ENCODE data around the gene ARFIP2.
A peak's percentile ranks its signal among the peaks of the same experiment; 100 is the strongest.

ARFIP2 gene

DNA sequence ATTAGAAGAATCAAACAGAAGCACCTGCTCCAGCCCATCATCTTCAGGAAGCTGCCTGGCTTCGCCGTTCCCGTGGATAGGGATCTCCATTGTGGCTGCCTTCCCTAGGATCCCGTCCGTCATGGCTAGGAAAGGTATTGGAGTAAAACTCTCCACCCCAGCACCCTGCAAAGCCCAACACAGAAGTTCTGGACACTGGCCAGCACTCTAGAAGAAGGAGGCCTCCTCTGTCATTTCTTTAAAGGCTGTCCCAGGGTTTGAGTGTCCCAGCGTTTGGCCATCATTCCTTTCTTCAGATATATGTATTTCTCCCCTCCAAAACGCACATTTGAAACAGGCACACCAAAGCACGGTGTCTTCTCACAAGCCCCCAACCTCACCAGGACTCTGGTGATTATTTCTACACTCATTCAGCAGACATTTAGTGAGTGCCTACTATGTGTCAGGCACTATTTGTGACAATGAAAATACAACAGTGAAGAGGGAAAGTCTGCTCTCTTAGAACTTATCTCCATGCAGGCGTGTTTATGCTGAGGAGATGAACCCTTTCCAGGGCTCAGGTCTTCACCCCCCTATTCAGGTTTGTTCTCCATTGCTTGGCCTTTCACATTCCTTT lies 724 bp downstream of the ARFIP2 start:
- DNase-seq, result no peak

DNA sequence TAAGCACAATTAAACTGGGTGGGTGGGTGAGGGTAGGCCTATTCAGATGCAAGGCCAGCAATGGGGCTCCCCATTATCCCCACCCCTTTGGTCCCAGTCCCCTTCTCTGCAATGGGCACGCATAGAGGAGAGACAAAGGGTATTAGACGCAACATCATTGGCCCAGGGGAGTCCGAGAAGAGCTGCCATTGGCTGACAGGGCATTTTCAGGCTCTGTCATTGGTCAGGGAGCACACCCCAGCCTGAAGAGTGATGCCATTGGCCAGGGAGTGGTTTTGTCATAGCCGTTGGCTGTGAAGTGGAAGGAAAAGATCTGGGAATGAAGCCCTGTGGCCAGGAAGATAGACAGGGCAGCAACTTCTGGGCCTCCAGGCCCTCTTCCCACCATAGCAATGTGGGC lies 4.6 kb downstream of the ARFIP2 start:
- DNase-seq, result no peak

DNA sequence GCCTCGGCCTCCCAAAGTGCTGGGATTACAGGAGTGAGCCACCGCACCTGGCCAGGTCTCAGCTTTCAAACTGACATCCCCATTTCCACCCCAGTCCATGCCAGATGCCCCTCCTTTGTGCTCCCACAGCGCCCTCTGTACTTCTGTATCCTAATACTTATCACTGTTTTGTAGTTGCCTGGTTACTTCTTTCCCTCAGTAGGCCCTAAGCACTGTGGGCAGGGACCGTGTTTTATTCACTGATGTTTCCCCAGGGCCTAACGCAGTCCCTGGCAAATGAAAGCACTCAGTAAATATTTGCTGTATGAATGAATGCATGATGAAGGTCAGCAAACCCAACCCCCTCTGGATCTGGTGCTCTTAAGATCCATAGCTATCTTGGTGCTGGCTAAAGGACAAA lies 5.2 kb downstream of the ARFIP2 start:
- DNase-seq, result no peak

DNA sequence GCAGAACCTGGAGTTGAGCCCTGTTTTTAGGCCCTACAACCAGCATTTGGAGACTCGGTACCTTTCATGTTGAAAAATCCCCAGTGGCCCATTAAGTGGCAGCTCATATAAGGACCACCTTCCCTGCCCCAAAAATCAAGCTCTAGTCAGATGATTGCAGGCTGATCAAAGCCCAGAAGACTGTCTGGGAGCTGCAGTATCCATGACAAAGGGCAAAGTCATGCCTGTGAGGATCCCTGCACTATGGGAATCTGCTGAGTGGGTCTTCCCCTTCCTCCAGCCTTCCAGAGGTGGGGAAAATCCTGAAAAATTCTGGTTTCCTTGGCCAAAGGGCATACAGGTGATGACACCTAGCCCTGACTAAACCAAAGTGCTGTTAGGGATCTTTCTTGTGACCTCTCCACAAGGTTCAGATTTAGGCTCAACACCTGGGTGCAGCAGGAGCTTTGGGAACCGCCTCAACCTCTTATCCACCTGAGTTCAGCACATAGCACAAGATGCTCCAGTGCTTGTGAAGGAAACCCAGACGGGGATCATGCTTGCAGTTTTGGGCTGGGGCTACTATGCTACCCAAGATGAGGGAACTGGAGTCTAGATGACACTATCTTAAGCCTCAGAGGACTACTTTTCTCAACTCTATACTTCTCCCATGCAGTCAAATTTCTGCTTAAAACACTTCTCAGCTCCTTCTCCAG lies 6.2 kb downstream of the ARFIP2 start:
- DNase-seq, result no peak

DNA sequence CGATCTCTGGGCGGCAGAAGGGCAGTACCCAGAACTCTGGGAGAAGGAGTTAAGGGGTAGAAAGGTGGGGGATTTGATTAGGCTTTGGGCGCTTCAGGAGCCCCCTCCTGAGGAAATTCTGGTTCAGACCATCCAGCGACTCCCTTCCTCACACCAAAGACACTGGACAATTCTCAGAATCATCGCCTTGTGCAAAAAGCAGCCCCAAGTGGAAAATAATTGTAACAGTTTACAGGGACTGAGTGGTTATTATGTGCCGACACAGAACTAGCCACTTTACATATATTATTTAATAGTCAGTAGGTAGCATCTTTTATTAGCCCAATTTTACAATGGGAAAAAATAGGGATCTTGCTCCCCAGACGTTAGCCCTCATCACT lies 6.7 kb downstream of the ARFIP2 start:
- DNase-seq, result no peak

DNA sequence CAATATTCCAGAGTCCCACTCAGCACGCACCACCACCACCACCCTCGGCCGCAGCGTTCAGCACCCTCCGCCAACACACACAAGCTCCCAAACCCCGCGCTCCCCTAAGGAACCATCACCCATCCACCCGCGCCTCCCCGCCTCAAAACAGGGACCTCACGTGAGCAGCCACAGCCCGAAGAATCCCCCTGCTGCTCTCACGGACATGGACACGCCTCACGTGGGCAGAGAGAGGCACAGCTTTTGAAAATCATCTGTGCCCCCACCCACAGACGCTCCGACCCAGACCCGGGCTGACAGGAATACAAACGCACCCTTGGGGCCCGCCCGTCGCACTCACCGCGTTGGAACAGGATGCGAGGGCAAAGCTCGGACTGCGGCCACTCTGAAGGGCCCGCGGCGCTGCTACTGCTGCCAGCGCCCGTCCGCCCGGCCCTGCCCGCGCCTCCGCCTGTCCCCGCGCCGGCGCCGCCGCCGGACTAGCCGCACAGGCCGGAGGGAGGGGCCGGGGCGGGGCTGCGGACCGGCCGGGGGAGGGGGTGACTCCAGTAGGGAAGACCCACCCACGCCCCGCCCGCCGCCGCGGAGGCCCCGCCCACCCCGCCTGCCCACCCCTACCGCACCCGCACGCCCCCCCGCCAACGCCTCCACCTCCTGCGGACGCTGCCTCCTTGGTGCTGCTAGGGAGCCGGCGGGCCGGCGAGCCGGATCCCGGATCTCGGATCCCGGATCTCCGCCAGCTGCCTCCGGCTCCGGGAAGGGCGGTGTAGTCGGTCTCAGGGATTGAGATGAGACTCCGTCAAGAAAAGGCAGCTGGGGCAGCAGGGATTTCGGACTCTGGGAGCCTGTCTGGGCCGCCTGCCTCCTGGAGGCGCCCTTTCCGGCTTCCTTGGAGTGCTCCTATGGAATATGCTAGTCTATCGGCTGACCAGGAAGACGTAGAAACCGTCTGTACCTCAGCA lies 7.4 kb downstream of the ARFIP2 start, which contains the start of gene TRIM3:
Gene TRIM3 (minus strand): TSS at position 491 of the 962 bp plus-strand sequence. CDS start 8,246 bp downstream, outside the sequence.
- peak; percentile 67 to 72 for DNase-seq

DNA sequence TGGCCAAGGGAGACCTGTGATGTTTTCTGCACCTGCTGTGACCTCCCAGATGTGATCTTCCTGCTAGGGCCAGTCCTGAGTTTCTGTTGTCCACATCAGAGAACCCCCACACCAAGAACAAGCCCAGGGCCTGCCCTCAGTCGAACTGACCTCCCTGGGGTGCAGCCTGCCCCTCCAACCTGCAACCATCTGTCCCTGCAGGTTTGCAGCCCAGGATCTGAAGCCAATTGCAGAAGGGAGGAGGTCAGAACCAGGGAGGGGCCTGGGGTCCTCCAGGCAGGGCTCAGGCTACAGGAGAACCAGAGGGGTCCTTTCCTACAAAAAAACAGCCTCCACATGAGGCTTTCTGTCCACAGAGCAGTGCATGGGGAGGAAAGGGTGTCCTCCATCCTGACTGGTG lies 8.2 kb downstream of the ARFIP2 start:
- DNase-seq, result no peak

DNA sequence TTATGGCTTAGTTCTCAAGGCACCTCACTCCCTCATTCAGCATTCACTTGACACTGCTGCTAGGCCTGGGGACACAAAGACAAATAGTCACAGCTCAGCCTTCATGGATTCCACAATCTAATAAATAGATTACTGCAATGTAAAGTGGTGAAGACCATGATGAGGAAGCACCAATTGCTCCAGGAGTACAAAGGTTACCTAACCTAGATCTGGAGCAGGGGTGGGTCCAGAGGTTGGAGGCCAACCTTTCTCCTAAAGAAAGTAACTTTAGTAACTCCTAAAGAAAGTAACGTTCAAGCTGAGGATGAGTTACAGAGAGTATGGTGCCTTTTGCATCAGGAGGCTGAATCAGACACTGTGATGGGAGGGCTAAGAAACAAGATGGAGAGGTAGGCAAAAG lies 11.5 kb downstream of the ARFIP2 start:
- DNase-seq, result no peak

DNA sequence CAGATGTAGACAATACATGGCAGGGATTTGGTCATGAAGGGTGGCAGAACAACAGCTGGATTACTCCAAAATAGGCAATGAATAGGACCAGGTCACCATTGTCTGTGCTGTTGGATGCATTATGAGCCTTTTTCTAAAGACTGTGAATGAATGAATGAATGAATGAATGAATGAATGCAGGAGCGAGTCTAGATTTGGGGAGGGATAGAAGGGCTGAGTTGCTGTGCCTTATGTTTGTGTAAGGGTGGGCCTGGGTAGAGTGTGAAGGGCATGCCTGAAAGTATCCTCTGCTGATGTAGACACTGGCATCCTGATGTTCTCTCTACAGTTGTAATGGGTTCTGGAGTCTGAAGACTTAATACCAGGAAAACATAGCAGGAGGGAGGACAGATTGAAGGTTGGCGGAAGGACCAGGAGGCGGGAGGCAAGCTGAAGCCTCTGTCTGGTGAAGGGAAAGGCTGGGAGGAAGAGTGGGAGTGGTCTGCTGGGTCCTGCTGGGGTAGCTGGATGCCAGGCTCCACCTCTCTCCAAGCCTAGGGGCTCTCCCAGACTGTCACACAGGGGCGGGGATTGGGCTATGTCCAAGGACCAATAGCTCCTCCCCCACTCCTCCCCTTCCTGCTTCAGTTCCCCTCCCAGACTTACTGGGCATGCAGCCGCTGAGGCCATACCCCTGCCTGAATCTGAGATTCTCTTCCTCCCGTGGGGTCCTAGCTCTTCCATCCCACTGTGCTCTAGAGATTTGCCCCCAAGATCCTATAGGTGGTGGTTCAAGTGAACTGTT lies 12.2 kb downstream of the ARFIP2 start:
- DNase-seq, result peak in 1 of 2 experiments; percentile 25

DNA sequence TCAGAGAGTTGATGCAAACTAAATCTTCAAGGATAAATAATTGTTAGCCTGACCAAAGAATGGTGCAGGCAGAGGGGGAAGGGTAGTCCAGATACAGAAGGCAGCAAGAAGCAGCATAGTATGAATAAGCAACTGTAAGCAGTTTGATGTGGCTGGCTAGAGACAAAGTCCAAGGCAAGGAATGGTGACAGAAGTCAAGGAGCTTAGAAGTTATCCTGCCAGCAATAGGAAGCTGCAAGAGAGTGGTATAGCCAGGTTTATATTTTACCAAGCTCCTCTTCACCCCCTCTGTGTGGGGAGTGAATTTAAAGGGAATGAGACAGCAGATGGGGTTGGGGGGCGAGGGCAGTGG lies 22.1 kb downstream of the ARFIP2 start:
- no peak for DNase-seq

DNA sequence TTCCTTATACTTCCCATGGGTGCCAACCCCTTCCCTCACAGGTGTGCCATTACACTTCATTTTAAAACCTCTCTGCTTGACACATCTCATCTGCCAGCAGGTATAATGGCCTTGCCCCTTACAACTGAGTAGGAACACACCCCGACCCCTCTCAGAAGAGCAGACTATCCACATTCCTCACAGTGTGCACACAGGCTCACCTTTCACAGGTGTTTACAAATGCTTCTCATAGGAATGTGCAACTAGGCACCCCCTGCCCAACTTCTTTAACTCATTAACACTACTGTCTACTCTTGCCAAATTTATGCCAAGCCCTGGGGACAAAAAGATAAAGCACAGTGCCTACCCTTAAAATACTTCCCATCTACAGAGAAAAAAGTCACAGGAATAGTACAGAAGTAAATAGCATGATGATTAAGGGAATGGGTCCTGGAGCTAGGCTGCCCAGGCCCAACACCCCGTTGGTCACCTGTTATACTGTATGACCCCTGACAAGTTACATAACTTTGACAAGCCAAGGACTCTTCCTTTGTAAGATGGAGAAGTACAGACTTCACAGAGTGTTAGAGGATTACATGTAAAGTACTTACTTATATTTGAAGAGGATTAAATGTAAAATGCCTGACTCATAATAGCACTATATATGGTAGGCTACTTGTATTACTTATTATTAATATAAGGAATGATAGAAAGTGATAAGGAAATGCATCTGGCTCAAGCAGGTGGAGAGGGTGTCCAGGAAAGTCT lies 22.6 kb downstream of the ARFIP2 start:
- DNase-seq, result no peak

DNA sequence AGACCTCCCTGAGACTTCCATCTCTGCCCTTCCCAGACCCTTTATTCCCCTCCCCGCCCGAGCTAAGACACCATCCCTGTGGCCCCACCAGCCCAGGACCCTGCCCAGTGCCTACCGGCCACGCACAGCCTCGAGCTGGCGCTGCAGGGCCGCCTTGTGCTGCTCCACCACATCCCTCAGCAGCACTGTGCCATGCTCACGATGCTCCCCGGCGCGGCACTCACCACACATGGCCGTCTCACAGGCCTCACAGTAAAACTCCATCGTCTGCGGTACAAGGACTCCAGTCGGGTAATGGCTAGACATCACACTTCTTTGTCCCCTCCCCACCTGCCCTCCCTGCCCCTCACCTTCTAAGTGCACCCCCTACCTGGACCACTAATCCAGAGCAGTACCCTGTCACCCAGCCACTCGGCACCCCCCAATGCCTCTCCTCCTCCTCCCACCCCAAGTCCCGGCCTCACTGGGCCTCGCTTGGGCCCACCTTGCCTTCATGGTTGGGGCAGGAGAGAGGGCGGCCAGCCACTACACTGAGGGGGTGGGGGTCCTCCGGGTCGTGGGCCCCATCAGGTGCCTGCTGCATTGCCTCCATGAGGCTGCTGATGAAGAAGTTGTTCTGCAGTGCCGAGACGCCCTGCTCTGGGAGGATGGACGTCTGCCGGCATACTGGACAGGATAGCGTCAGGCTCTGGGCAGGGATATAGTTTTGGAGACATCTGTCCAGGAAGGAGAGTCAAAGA lies 23.4 kb downstream of the ARFIP2 start:
- DNase-seq, result no peak

DNA sequence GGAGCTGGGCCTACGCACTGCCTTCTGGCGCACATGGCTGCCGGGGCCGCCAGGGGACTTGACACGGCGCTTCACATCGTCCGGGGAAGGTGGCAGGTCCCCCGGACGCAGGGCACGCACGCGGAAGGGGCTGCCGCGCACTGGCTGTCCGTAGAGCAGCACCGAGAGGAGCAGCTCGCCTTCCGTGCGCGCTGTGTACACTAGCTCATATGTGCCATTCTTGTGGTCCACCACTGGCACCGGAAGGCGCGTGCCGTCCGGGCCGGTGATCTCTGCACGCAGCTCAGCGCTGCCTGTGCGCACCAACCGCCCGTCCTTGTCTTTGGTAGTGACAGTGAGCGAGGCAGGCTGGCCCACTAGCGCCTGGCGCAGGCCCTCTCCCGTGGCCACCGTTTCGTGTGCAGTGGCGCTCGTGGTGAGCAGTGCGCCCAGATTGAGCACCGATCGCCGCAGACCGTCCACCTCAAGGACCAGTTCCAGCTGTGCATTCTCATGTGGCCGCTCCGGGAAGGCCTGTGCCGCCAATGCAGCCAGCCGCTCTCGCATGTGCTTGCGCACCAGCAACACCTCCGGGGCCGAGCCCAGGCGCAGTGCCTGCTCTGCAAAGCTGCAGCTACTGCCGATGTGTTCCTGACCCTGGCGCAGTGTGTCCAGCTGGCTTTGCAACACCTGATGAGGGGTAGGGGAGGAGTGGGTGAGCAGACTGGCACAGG lies 24.6 kb downstream of the ARFIP2 start:
- DNase-seq, result no peak

DNA sequence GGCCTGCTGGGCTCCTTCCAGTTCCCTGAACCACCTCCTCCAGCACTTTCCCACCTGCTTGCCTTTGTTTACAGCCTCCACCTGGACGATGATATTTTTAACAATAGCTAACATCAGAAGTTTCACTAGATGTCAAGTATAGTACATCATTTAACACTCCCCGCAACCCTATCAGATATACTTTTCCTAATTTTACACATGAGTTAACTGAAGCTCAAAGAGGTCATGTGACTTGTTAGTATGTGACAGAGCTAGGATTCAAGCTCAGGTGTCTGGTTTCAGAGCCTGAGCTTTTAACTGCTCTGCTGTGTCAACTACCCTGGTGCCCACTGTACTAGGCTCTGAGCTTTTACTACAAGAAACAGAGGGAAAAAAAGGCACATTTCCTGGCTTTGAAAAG lies 26.1 kb downstream of the ARFIP2 start:
- DNase-seq, result no peak

DNA sequence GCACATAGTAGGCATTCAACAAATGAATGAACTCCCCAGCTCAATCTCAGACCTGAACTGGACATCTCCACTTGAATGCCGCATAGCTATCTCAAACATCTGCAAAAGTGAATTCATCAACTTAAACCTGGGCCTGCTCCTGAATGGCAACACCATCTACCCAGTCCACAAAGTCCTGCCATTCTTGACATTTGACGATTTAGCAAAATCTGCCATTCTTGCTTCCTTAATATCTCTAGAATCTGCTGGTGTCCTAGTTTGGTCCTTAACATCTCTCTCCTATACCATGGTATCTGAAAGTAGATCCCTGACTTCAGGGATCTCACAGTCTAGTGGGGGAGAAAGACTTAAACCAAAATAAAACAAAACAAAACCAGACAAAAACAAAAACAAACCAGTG lies 28.0 kb downstream of the ARFIP2 start:
- DNase-seq, result no peak

DNA sequence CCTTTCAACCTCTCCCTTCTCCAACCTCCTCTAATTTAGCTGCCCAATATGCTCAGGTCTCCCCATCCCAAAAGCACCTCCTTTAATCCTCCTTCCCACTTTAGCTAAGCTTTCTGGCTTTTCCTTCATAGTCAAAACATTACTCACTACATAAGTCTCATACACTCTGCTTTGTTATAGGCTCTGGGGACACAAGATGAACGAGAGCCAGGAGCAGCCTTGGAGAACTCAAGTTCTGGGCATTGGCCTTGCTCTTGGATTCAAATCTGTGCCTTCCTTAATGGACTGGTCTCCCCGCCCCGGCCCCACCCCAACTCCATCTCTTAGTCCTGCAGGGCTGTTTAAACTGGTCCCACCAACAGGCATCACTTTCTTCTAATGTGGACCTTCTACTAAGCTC lies 28.9 kb downstream of the ARFIP2 start:
- DNase-seq, result no peak

DNA sequence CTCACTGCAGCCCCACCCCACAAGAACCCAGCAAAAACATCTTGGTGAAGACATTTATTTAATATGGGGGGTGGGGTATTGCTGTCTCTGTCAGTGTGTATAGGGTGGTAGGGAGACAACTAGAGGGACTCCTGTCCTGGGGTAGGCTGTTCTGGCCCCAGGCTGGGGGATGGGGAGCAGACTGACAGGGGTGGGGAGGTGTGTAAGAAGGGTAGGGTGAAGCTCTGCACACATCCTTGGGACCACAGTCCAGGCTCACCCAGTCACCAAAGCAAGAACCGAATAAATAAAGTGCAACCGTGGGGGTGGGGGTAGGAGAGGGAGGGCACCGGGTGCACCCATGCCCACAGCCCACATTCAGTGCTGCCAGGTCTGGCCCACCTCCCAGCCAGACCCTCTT lies 32.6 kb downstream of the ARFIP2 start:
- no peak for DNase-seq

DNA sequence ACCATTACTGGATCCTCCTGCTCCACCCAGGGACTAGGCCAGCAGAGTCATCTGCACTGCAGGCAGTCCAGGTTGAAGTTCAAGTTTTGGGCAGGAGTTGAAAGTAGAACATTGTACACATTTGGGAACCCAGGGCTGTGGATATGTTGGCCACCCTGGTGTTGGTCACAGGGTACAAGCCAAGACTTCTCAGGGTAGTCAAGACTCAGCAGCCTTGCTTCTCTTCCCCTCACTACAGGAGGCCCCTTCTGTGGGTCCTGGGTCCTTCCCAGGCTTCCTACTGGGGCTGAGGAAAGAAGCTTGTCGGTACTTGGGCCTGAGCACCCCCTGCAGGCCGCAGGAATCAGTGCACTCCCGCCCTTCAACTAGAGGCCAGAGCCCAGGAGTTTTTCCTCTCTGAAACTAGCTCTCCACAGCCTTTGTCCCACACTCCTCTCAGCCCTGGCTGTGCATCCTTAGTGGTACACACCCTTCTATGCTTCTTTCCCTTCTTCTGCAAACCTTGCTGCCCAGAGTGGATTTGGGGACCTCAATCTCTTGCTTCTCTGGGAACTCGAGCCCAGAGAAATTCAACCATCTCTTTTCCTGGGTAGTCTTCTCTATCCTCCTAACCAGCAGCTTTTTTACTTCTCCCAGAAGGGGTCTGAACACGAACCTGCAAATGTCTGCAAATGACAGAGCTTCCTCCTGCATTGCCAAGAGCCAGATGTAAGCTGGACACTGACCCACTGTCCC lies 37.7 kb downstream of the ARFIP2 start:
- peak; percentile 68 to 70 for DNase-seq

DNA sequence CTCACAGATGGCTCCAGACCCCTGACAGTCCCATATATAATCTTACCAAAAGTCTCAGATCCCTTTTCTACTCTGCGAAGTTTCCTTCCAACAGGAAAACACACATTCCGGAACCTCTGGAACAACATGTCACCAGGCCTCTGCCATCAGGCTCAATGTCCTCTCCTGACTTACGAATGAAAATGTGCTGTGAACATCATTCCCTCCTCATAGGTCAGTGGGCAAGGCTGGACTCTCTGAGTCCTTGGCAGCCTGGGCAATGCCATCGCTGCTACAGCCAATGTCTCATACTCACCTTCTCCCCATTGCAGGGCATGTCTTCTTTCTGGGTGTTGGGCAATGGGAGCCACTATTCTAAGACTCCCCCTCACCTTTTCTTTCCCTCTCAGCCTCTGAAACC lies 38.7 kb downstream of the ARFIP2 start:
- DNase-seq, result no peak

DNA sequence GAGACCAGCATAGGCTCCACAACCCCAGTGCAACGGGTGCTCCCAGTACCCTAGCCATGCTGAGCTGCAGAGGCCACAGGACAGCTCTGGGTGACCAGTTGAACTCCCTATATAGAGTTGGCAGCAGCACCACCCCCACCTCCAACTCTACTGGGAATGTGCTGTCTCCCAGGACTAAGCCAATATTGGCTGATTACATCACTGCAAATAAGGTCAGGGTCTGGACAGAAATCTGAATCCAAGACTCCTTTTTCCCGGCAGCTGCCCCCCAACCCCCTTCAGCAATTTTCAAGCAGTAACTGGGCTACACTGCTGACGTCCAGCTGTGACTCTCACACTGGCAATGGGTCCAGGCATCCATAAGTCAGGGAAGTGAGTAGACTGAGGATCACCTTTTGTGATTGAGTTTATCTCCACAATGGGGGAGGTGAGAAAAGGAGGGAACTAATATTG lies 40.2 kb downstream of the ARFIP2 start, which contains the start of gene HPX:
Gene HPX (minus strand): TSS at position 82 of the 453 bp plus-strand sequence. CDS start 24 bp downstream, at position 58.
- DNase-seq, result no peak

Data from activated T-cell treated with anti-CD3 and anti-CD28 coated beads, Interleukin-2, amount 50 U/mL, for 48 hours (primary cell).